HG03378 (cell line): ENCODE results near the gene PRSS8.
"Not testable (repeated sequence)": the region's sequence is repeated elsewhere in the genome, so short reads cannot be mapped to it uniquely, and the experiment has no call there.

Experiments used
- ATAC-seq: cut with Tn5 transposase; IDR thresholded peaks from one replicate; pipeline ENCODE4 v1.9.1; 2021; ENCODE audit warnings: mild to moderate bottlenecking, moderate library complexity; ENCODE audit not compliant: unreplicated experiment

PRSS8 gene

DNA sequence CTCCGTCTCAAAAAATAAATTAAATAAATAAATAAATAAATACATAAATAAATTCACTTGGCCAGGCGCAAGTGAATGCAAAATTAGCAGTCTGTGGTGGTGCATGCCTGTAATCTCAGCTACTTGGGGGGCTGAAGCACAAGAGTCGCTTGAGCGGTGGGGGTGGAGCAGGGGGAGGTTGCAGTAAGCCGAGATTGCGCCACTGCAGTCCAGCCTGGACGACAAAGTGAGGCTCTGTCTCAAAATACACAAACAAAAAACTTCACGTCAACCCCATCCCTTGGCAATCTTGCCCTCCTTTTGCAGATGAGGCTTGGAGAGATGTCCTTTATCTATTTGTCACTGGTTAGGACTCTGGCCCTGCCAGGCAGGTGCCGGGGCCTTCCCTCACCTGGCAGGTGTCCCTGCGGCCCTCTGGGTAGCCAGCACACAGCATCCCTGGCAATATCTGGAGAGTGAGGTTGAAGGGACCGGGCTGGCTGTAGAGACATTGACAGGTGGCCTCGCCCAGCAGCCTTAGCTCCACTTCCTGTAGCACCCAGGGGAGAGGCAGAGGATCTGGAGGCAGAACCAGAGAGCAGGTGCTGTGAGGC is 10.0 kb upstream of the PRSS8 start:
- no peak for ATAC-seq

DNA sequence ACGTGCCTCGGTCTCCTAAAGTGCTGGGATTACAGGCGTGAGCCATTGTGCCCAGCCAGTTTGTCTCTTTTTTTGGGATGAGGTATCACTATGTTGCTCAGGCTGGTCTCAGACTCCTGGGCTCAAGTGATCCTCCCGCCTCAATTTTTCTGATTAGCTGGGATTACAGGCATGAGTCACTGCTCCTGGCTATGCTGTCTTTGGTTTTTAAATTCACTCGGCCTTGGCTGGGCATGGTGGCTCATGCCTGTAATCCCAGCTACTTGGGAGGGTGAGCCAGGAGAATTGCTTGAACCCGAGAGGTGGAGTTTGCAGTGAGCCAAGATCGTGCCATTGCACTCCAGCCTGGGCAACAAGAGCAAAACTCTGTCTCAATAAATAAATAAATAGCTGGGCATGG is 8.9 kb upstream of the PRSS8 start:
- ATAC-seq = not testable (repeated sequence)

DNA sequence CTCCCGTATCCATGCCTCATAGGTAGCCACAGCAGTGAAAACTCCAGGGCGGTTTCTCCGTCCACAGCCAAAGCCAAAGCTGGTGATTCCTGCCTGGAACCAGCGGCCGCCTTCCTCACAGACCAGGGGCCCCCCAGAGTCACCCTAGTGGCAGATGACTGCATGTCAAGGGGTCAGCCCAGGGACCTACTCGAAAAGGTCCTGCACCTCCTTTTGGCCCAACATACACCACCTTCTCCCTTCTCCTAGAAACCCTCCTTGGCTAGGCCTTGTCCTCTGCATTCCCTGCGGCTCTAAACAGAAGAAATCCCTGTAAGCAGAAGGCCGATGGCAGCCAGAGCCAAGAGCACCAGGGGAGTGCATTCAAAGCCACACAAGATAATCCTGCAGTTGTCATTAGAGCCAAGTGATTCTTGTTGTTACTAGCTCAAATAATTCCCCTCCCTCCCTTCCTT is 8.2 kb upstream of the PRSS8 start:
- no peak for ATAC-seq

DNA sequence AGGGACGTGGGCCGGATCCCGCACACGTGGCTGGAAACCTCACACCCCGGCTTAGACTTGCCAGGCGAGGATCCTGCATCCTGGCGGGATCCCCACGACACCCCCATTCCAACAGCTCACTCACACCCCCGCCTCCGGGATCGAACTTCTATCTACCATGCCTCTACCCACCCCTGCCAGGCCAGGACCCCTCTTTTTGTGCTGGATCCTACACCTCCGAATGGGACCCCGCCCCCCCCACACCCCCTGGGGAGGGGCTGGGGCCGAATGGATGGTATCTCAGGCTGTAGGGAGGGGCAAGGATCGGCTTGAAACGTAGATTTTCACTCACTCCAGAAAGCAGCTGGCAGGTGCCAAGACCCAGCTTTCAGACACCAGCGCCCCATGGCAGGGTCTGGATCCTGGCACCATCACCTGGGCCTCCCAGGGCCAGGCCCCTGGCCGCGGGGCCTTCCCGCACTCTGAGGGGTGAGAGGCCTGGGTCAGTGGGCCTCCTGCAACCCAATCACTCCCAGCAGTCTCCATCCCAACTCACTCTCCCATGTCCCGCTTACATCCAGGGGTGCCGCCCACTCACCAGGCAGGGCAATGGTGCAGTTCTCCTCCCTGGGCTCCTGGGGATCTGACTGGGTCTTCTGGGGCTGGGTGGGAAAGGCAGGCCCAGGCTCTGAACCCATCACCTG is 7.6 kb upstream of the PRSS8 start:
- no peak for ATAC-seq

DNA sequence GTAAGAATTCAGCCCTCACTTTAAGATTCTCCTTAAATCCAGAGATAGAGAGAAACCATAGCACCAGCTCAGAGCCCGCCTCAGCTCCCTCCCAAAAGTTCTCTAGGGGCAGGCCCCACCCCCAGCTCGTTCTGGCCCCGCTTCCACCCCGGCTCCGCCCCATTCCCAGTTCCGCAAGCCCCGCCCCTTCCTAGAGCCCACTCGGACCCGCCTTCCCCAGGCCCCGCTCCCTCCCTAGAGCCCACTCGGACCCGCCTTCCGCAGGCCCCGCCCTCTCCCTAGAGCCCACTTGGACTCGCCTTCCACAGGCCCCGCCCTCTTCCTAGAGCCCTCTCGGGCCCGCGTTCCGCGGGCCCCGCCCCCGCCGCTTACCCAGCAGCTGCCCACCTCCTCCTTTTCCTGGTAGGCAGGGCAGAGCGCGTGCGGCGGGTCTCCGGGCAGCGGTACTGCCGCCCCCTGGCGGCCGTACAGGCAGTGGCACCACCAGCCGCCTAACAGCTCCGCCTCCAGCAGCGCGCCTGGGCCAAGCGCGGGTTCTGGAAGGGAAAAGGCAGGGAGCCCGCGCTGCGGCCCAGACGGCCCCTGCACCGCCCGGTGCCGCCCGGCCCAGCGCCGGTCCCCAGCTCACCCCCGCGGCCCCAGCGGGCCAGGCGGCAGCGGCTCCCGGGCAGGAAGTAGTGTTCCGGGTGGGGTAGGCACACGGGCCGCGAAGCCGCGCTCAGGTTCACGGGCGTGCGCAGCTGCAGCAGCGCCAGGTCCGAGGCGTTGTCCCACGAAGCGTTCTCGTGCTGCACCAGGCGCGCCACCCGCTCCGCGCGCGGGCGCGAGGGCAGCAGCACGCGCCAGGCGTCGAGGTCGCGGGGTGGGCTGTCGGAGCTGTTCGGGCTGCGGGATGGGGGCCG is 6.8 kb upstream of the PRSS8 start:
- peak; percentile 75 for ATAC-seq

DNA sequence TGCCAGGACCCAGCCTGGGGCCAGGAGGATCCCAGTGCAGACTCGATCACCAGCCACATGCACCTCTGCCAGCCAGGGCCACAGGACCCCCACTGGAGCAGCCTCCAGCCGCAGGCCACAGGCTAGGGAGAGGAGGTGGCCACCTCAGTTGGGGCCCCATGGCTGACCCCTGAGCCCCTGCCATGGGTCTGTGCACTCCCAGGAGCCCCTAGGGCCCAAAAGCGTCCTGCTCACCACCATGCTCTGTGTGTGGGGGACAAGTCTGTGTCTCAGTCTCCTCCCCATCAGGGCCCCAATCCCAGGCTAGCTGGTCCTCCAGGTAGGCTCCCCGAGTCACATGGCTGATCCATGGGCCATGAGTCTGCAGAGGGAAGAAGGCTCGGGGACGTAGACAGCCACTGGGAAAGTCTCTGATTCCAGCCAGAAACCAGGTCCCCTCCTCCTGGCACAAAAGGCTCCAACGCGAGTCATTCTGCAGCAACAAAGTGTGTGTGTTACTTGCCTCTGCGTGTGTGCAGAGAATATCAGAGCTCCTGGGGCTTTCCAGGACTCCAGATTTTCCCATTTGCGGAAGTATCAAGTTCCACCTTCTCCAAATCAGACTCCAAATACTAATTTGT is 6.1 kb upstream of the PRSS8 start:
- ATAC-seq = peak; percentile 5

DNA sequence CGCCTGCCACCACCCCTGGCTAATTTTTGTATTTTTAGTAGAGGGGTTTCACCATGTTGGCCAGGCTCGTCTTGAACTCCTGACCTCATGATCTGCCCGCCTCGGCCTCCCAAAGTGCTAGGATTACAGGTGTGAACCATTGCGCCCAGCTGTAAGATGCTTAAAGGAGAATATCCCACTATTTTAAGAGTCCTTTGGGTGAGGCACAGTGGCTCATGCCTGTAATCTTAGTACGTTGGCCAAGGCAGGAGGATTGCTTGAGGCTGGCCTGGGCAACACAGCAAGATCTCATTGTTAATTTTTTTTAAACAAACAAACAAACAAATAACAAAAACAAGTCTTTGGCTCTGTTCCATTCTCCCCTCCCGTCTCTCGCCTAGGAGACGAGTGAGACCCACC is 5.5 kb upstream of the PRSS8 start:
- not testable (repeated sequence) for ATAC-seq

DNA sequence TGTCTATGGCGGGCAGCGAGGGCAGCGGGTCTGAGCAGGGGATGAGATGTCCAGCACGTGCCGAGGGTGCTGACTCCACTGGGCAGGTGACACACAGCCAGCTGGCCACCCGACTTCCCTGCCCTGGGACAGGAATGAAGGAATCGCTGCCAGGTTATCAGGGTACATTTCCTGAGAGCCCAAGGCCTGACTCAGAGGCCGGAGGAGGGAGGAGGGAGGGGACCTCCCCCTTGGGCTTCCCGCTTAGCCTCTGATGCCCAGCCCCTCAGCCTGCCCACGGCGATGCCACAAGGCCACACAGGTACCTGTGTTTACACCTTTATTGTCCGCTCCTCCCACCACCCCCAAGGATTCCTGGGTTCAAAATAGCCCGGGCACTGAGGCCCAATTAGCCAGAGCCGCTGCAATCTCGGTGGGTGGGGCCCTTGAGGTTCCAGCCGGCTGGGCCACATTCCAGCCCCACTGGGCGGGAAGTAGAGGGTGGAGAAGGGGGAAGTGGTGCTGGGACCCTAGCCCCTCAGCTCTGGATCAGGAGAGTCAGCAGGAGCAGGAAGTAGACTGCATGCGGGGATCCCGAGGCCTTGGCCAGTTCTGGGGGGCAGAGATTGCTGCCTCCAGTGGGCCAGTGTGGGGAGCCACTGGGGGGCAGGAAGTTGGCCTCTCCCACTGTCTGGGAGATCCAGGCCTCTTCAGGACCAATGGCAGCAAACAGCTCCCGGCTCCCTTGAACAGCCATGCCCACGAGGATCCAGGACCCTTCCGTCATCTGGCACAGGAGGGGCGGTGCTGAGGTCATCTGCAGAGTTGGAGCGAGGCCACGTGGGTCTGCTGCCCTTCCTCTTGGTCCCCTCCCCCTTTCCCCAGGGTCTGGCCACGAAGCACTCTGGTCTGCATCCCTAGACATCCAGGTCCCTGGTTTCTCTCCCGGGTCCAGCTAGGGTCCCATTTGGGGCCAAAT is 3.4 kb upstream of the PRSS8 start:
- ATAC-seq = no peak

DNA sequence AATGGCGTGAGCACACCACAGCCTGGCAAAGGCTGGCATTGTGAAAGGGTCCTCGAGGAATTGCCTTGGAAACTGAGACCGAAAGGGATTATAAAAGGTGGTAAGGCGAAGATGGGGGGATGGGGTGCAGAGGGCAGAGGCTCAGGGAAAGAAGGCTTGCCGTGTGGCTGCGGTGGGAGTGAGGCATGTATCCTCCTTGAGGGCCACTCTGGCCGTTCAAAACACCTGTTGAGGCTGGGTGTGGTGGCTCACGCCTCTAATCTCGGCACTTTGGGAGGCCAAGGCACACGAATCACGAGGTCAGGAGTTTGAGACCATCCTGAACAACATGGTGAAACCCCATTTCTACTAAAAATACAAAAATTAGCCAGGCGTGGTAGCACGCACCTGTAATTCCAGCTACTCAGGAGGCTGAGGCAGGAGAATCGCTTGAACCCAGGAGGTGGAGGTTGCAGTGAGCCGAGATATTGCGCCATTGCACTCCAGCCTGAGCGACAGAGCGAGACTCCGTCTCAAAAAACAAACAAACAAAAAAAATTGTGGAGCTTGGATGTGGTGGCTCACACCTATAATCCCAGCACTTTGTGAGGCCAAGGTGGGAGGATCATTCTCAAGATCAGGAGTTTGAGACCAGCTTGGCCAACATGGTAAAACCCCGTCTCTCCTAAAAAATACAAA is 1.4 kb upstream of the PRSS8 start:
- ATAC-seq = not testable (repeated sequence)

DNA sequence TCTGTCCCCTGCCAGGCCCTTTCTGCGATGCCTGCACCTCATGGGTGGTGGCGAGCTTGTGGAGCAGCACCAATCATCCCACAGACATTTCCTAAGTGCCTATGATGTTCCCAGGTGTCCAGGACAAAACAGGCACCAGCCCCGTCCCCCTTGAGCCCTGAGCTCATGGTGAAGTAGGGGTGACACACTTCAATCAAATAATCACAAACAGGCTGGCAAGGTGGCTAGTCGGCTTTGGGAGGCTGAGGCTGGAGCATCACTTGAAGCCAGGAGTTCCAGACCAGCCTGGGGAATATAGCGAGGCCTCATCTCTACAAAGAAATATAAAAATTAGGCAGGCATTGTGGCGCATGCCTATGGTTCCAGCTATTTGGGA is 748 bp upstream of the PRSS8 start:
- no peak for ATAC-seq

DNA sequence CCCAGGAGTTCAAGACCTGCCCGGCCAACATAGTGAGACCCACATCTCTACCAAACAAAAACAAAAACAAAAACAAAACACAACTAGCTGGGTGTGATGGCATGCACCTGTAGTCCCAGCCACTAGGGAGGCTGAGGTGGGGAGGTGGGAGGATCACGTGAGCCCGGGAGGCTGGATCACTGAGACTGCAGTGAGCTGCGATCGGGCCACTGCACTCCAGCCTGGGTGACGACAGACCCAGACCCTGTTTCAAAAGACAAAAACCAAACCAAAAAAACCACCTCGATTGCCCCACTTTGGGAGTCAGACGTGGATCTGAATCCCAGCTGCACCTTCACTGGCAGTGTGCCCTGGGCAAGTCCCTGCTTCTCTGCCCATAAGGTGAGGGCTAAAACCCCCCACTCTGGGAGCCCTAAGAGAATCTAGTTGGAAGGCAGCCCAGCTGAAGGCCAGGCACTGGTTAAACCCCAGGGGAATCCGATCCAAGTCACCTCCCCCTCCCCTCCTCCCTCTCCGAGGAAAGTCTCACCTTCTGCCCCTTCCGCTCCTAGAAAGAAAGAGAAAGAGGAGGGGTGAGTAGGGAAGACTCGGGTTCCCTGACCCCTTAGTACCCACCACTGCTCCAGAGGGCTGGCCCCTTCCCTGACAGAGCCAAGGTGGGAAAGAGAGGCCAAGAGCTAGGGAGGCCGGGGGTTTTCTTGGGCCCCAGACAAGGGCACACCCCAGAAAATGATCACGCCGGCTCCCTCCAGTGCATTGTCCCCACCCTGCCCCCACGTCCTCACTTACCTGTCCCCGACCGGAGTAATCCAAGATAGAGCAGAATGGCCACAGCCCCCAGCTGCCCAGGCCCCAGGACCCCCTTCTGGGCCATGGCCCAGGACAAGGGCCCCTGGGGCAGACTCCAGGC is 647 bp downstream of the PRSS8 start:
- no peak for ATAC-seq

DNA sequence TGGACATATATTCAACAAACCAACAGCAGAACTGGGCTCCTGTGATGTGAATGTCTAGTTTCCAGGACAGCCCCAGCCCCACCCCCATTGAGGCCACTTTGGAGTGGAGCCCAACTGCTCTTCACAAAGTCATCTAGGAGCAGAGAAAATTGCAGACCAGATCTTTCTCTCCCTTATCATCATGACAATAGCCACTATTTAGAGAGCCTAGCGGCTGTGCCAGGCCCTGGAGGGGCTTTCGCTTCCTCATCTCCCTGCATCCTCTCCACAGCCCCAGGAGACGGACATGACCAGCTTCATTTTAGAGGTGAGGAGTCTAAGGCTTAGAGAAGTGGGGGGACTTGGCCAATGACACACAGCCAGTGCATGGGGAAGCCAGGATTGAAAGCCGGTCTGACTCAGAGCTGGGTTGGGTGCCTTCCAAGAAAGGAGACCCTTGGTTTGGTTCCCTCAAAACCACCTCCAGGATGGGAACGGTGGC is 1.4 kb downstream of the PRSS8 start:
- ATAC-seq = no peak

DNA sequence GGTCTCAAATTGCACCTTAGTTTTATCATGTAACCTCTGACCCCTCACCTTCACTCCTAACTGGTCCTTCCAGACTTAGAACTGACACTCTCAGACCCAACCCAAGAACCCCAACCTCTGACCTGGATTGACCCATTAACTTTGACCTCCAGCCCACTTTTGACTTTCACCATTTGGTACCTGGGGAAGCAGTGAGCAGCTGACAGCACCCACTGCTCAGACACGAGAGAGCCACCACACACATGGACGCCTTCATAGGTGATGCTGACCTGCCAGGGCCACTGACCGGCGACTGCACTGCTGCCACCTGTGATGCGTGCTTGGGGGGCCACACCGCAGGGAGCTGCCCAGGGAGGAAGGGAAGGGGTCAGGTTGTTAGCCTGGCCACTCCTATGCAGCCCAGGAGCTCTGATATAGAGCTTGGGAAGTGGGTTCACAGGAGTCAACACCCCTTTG is 2.5 kb downstream of the PRSS8 start:
- ATAC-seq = no peak

DNA sequence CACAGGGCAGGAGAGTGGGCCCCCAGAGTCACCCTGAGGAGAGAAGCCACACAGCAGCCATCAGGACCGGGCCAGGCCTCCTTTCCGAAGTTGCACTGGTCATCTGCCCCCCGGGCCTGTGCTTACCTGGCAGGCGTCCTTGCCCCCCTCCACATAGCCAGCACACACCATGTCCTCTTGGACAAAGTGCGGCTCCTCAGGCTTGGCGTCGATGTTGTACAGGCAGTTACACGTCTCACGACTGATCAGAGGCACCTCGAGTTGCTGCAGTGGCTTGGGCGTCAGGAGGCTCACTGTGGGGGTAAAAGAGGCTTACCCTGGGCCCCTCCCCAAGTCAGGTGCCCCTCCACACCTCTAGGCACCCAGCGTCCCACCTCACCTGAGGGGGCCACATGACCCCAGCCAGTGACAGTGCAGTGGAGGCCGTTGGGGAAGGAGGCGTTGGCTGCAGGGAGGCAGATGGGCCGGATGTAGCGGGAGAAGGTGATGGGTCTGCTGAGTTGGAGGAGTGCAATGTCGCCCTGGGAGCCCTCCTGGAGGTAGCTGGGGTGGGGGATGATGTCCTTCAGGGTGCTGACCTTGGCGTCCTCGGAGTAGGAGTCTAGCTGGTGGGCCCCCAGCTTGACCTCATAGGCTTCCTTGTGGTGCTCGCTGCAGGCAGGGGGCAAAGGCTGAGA is 3.1 kb downstream of the PRSS8 start:
- no peak for ATAC-seq

DNA sequence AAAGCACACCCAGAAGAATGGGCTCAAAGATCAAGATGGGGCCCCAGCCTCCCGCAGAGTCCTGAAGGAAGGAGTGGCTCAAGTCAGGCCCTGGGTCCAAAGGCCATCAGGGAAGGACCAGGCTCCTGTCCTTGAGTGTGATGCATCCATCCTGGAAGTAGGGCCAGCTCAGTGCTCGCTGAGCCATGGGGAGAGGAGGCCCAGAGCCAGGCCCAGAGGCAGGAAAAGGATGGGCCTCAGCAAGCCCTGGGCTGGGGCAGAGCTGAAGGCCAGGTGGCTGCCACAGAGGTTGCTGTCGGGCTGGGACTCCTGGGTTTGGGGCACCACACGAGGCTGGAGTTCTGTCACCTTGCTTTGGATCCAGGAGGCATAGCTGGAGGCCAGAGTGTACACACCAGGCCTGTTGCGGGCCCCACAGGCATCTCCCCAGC is 3.7 kb downstream of the PRSS8 start:
- no peak for ATAC-seq

DNA sequence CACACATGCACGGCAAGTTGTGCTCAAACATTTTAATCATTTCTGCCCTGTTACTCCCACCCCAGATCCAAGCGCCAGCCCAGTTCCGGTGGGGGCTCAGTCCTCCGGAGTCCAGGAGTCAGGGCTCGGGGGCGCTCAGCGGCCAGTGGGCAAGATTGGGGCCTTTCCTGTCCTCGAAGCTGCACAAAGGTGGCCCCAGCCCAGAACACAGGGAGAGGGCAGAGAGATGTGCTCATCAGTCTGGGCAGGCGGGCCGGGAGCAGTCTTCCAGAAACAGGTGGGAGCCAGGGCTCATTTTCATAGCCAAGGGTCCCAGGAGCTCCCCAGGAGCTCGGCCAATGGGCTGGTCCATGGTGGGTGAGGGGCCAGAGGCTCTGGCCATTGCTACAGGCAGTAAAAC is 4.1 kb downstream of the PRSS8 start:
- ATAC-seq = no peak

DNA sequence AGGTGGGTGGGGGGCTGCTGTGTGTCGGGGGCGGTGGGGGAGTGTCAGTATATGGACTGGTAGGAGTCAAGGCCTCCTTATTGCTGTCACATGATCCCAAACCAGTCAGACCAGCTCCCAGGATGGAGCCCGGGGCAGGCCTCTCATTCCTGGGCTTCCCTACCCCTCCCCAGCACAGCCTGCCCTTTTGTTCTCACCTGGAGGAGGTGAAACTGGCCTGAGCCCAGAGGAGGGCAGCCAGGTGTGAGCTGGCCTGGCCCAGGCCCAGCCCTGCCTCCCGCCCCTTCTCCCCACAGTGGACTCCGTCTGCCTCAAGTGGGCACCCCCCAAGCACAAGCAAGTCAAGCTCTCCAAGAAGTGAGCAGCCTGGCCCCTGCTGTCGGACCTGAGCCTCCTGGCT is 4.6 kb downstream of the PRSS8 start:
- no peak for ATAC-seq

DNA sequence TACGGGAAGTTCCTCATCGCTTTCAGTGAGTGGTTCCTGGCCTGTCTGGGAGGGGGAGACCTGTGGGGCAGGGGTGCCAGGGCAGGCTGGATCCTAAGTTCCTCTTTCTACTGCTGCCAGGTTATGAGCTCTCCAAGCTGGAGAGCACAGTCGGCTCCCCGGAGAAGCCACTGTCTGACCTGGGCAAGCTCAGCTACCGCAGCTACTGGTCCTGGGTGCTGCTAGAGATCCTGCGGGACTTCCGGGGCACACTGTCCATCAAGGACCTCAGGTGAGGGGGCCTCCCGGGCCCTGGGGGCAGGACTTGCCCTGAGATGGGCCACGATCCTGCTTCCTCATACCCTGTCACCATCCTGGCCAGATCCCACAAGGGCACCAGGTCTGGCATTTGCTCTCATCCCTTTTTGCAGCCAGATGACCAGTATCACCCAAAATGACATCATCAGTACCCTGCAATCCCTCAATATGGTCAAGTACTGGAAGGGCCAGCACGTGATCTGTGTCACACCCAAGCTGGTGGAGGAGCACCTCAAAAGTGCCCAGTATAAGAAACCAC is 5.1 kb downstream of the PRSS8 start:
- no peak for ATAC-seq
